Panc1 (cell line): Measurements from ENCODE around the gene CLDN9. TPM values are rescaled to one million over a fixed set of nuclear protein-coding genes. Genes with fewer than 3 reads are reported as not detected.

Experiments
- ATAC-seq: fragments of 200-7000 bp; cut with Tn5 transposase; 2 replicates; pipeline ENCODE4 v1.9.1; 2020; ENCODE audit warnings: mild to moderate bottlenecking, moderate library complexity
- BruUV-seq: library from RNA; stranded (reverse); fragments of 400-500 nt; replicated peaks from 2 replicates; lab custom pipeline; 2021; lab: Mats Ljungman, UMichigan
- CTCF ChIA-PET: fragments of 300-600 bp; sonication (Branson Sonifier 250); formaldehyde crosslinking; loops from one replicate; lab custom pipeline; 2022; ENCODE audit warnings: antibody characterized with exemption; lab: Charles Lee
- POLR2A ChIA-PET: fragments of 300-600 bp; sonication (Branson Sonifier 250); formaldehyde crosslinking; loops from one replicate; lab custom pipeline; 2022; ENCODE audit warnings: antibody characterized with exemption; lab: Charles Lee
- DNase-seq: peaks from one replicate; pipeline ENCODE4 v3.0.0-alpha.2; 2010; ENCODE audit warnings: low read depth, low spot score
- H3K27ac ChIP-seq: 2 replicates; pipeline ENCODE4 v1.5.1; 2011; ENCODE audit warnings: mild to moderate bottlenecking, low read length, inconsistent platforms
- H3K27me3 ChIP-seq: fragments of 200-500 bp; sonication (Bioruptor generic); 2 replicates; pipeline ENCODE4 v1.6.0; 2014; ENCODE audit warnings: low read length, inconsistent platforms; ENCODE audit not compliant: control insufficient read depth, insufficient read depth
- H3K36me3 ChIP-seq: fragments of 200-500 bp; sonication (Bioruptor generic); 2 replicates; pipeline ENCODE4 v1.5.1; 2014; ENCODE audit warnings: inconsistent platforms, mild to moderate bottlenecking, low read length, moderate library complexity; ENCODE audit not compliant: control insufficient read depth, insufficient read depth
- H3K4me1 ChIP-seq: 2 replicates; pipeline ENCODE4 v1.5.1; 2011; ENCODE audit warnings: inconsistent platforms, mild to moderate bottlenecking, low read length, moderate library complexity; ENCODE audit not compliant: control insufficient read depth, insufficient read depth
- H3K4me3 ChIP-seq, 2 experiments: 2 replicates each; pipeline ENCODE4 v1.5.1; 2011 to 2012; ENCODE audit warnings: low read depth in 2 of 2, low read length in 2 of 2, mild to moderate bottlenecking in 2 of 2, inconsistent platforms in 1 of 2, moderate library complexity in 1 of 2
- H3K9me3 ChIP-seq: fragments of 200-500 bp; sonication (Bioruptor generic); 2 replicates; pipeline ENCODE4 v1.5.1; 2014; ENCODE audit warnings: low read depth, mild to moderate bottlenecking, inconsistent platforms, low read length, moderate library complexity; ENCODE audit not compliant: control insufficient read depth, insufficient read depth
- POLR2AphosphoS5 ChIP-seq: IDR thresholded peaks from 2 replicates; pipeline ENCODE4 v1.6.1; 2012; ENCODE audit warnings: mild to moderate bottlenecking, low read depth, low read length, moderate library complexity
- SIN3A ChIP-seq: IDR thresholded peaks from 2 replicates; pipeline ENCODE4 v1.6.1; 2012; ENCODE audit warnings: low read depth, mild to moderate bottlenecking, low read length, moderate library complexity, borderline replicate concordance; ENCODE audit not compliant: insufficient read depth
- TCF7L2 ChIP-seq: IDR thresholded peaks from 2 replicates; pipeline ENCODE4 v1.6.1; 2011; ENCODE audit warnings: mild to moderate bottlenecking, low read depth, low read length, inconsistent platforms
- in situ Hi-C: cut with HindIII; loops from 2 replicates; pipeline ENCODE4 v1.10.0; 2016; ENCODE audit warnings: low sequenced_read_pairs, low pct_unique_long_range_greater_than_20kb
- intact Hi-C: fragments of 100-400 bp; cut with micrococcal nuclease; formaldehyde crosslinking; loops from one replicate; pipeline ENCODE4 v1.10.0; 2022; ENCODE audit not compliant: unreplicated experiment
- total RNA-seq: library from RNA; stranded (reverse); gene quantifications from one replicate; pipeline ENCODE4 v1.2.1, GENCODE V29; 2021; ENCODE audit not compliant: unreplicated experiment
- TF ChIP-seq, protein P1 (sequence below), 2 experiments: IDR thresholded peaks; 2 replicates each; pipeline ENCODE4 v1.6.1; 2011 to 2012; ENCODE audit warnings: low read depth in 2 of 2, control low read depth in 1 of 2, low read length in 1 of 2, mild to moderate bottlenecking in 1 of 2, moderate library complexity in 1 of 2; ENCODE audit not compliant: insufficient read depth in 1 of 2
- TF ChIP-seq, protein P2 (sequence below): fragments of 450-650 bp; IDR thresholded peaks from 2 replicates; pipeline ENCODE4 v1.5.1; 2017; ENCODE audit warnings: mild to moderate bottlenecking

The CLDN9 gene
- total RNA-seq, 1 experiment from 2014 or later, result 1.6 TPM

DNA sequence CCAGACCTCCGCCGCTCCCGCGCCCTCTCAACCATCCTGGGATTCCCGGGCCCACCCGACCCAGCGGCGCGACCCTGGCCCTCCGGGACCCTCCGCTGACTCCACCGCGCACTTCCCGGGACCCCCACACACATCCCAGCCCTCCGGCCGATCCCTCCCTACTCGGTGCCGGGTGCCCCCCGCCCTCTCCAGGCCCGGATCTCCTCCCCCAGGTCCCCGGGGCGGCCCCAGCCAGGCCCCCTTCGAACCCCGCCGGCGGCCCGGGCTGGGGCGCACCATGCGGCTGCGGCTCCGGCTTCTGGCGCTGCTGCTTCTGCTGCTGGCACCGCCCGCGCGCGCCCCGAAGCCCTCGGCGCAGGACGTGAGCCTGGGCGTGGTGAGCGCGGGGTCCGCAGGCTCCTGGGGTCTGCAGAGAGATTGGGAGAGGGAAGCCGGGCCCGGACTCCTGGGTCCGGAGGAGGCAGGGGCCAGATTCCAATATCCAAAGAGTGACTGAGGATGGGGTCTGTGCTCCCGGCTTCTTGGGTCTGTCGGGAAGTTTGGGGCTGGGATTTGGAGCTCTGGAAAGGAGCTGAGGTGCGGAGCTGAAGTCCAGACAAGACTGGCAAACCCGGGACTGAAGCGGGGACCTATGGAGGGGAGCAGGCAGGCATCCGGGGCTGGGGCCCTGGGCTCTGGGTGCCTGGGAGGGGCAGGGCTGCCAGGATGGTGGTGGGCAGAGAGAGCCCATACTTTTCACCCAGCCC is 34.1 kb downstream of the CLDN9 start:
- Histone ChIP-seq H3K27me3 (no peaks in the 10 kb centered on the region), H3K4me1 (no peaks in the 10 kb centered on the region), H3K4me3 (peak overlapping the region; percentile 51 to 59; a peak in 3 of 4 replicates), H3K36me3 (no peaks in the 10 kb centered on the region), H3K9me3 (no peaks in the 10 kb centered on the region), H3K27ac (no peak overlapping the region)
- ATAC-seq (0 out of 2 replicates have a peak, but pooled peaks have one; percentile 20), DNase-seq (no peak)
- no TSS peak for BruUV-seq
- intact Hi-C loops (no loop called here), in situ Hi-C loops (no loop called here)
- CTCF ChIA-PET, result interaction anchor here (1.3 to 1.4 kb wide), 2 partner anchors 12 to 15 kb away, joined by 4 to 6 read pairs; no protein-coding TSS in a partner anchor
- TF ChIP-seq, protein P1, sequence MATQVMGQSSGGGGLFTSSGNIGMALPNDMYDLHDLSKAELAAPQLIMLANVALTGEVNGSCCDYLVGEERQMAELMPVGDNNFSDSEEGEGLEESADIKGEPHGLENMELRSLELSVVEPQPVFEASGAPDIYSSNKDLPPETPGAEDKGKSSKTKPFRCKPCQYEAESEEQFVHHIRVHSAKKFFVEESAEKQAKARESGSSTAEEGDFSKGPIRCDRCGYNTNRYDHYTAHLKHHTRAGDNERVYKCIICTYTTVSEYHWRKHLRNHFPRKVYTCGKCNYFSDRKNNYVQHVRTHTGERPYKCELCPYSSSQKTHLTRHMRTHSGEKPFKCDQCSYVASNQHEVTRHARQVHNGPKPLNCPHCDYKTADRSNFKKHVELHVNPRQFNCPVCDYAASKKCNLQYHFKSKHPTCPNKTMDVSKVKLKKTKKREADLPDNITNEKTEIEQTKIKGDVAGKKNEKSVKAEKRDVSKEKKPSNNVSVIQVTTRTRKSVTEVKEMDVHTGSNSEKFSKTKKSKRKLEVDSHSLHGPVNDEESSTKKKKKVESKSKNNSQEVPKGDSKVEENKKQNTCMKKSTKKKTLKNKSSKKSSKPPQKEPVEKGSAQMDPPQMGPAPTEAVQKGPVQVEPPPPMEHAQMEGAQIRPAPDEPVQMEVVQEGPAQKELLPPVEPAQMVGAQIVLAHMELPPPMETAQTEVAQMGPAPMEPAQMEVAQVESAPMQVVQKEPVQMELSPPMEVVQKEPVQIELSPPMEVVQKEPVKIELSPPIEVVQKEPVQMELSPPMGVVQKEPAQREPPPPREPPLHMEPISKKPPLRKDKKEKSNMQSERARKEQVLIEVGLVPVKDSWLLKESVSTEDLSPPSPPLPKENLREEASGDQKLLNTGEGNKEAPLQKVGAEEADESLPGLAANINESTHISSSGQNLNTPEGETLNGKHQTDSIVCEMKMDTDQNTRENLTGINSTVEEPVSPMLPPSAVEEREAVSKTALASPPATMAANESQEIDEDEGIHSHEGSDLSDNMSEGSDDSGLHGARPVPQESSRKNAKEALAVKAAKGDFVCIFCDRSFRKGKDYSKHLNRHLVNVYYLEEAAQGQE (IDR thresholded peaks at IDR 0.05; ENCODE audit: insufficient read depth in 1 of 2, low read depth in 2 of 2, low read length in 1 of 2), result no peak
- TF ChIP-seq POLR2AphosphoS5 (no peak), SIN3A (no peak), TCF7L2 (no peak)
- TF ChIP-seq, protein P2, sequence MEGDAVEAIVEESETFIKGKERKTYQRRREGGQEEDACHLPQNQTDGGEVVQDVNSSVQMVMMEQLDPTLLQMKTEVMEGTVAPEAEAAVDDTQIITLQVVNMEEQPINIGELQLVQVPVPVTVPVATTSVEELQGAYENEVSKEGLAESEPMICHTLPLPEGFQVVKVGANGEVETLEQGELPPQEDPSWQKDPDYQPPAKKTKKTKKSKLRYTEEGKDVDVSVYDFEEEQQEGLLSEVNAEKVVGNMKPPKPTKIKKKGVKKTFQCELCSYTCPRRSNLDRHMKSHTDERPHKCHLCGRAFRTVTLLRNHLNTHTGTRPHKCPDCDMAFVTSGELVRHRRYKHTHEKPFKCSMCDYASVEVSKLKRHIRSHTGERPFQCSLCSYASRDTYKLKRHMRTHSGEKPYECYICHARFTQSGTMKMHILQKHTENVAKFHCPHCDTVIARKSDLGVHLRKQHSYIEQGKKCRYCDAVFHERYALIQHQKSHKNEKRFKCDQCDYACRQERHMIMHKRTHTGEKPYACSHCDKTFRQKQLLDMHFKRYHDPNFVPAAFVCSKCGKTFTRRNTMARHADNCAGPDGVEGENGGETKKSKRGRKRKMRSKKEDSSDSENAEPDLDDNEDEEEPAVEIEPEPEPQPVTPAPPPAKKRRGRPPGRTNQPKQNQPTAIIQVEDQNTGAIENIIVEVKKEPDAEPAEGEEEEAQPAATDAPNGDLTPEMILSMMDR, result no peak
- POLR2A ChIA-PET, result no interaction called here

DNA sequence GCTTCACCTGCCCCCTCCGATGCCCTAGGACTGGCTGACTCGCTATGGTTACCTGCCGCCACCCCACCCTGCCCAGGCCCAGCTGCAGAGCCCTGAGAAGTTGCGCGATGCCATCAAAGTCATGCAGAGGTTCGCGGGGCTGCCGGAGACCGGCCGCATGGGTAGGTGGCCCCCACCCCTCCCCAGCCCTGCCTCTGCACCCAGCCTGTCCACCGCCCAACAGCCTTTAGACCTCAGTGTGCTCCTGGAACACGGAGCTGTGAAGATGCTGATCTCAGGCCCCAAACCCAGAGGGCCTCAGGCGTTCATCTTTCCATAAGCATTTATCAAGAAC is 34.6 kb downstream of the CLDN9 start:
- ATAC-seq, result 0 out of 2 replicates have a peak, but pooled peaks have one; percentile 7
- TF ChIP-seq, protein P1 (IDR thresholded peaks at IDR 0.05; ENCODE audit: insufficient read depth in 1 of 2, low read depth in 2 of 2, low read length in 1 of 2), result no peak
- no peak for TF ChIP-seq SIN3A
- TF ChIP-seq, protein P2, result no peak
- TF ChIP-seq TCF7L2, result no peak
- no peak for TF ChIP-seq POLR2AphosphoS5
- no peak for DNase-seq
- ChIA-PET CTCF (interaction anchor here (1.3 to 1.4 kb wide), 2 partner anchors 11 to 15 kb away, joined by 4 to 6 read pairs; no protein-coding TSS in a partner anchor), POLR2A (no interaction called here)
- Histone ChIP-seq H3K9me3 (no peaks in the 10 kb centered on the region), H3K4me1 (no peaks in the 10 kb centered on the region), H3K27ac (no peak overlapping the region), H3K27me3 (no peaks in the 10 kb centered on the region), H3K36me3 (no peaks in the 10 kb centered on the region), H3K4me3 (no peak overlapping the region)
- BruUV-seq, result no TSS peak
- intact Hi-C loops (no loop called here), in situ Hi-C loops (no loop called here)
